ENCODE measurements around the gene DCAF4L1. TPM values are rescaled to one million over a fixed set of nuclear protein-coding genes. Genes with fewer than 3 reads are reported as not detected.

Gene DCAF4L1
- polyA plus RNA-seq, 2 of the 4 experiments (the other 2 are of a cell fraction), result 0.12 to 0.14 TPM

- WGBS (ENCODE audit: missing lambda C conversion rate), result 100% methylated on average over 4 of the region's 4 CpGs
- Histone ChIP-seq H3K9me3 (no peaks in the 10 kb centered on the region), H3K4me2 (no peak overlapping the region), H3K4me3 (no peak overlapping the region), H3K4me1 (no peaks in the 10 kb centered on the region), H3K27ac (no peak overlapping the region)
- no peak for FAIRE-seq
- no peak for DNase-seq (ENCODE audit: low read depth in 1 of 2, low spot score in 1 of 2)
- POLR2A ChIA-PET, result interaction anchor here (0.6 kb wide), 1 partner anchor 557 kb away, joined by 3 read pairs; no protein-coding TSS in a partner anchor
- TF ChIP-seq JUN (IDR thresholded peaks at IDR 0.05) (no peak), NPAS2 (CRISPR knock-in tag; IDR thresholded peaks at IDR 0.05; ENCODE audit: borderline replicate concordance) (no peak), USF2 (IDR thresholded peaks at IDR 0.05) (no peak), PBX3 (IDR thresholded peaks at IDR 0.05) (no peak), JUNB (IDR thresholded peaks at IDR 0.05) (no peak), FOSL2 (IDR thresholded peaks at IDR 0.05) (no peak), FOSL2 (CRISPR knock-in tag; IDR thresholded peaks at IDR 0.05) (no peak), TFCP2L1 (CRISPR knock-in tag; IDR thresholded peaks at IDR 0.05) (no peak), HMGXB4 (CRISPR knock-in tag; IDR thresholded peaks at IDR 0.05; ENCODE audit: borderline replicate concordance) (no peak), ZNF302 (CRISPR knock-in tag; IDR thresholded peaks at IDR 0.05) (no peak)
- TF ChIP-seq, protein P1, sequence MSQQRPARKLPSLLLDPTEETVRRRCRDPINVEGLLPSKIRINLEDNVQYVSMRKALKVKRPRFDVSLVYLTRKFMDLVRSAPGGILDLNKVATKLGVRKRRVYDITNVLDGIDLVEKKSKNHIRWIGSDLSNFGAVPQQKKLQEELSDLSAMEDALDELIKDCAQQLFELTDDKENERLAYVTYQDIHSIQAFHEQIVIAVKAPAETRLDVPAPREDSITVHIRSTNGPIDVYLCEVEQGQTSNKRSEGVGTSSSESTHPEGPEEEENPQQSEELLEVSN (IDR thresholded peaks at IDR 0.05; ENCODE audit: borderline replicate concordance, low read depth), result no peak
- TF ChIP-seq, protein P2, sequence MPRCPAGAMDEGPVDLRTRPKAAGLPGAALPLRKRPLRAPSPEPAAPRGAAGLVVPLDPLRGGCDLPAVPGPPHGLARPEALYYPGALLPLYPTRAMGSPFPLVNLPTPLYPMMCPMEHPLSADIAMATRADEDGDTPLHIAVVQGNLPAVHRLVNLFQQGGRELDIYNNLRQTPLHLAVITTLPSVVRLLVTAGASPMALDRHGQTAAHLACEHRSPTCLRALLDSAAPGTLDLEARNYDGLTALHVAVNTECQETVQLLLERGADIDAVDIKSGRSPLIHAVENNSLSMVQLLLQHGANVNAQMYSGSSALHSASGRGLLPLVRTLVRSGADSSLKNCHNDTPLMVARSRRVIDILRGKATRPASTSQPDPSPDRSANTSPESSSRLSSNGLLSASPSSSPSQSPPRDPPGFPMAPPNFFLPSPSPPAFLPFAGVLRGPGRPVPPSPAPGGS (IDR thresholded peaks at IDR 0.05), result no peak
- CTCF ChIA-PET, result interaction anchor here (0.7 to 1.2 kb wide), 3 partner anchors 193 to 683 kb away, joined by 3 to 5 read pairs (median 4); no protein-coding TSS in a partner anchor
- ATAC-seq, result no peak
These were observed 18.5 kb upstream of the DCAF4L1 start for GRCh38 chr4:41963105-41963504.

DNA sequence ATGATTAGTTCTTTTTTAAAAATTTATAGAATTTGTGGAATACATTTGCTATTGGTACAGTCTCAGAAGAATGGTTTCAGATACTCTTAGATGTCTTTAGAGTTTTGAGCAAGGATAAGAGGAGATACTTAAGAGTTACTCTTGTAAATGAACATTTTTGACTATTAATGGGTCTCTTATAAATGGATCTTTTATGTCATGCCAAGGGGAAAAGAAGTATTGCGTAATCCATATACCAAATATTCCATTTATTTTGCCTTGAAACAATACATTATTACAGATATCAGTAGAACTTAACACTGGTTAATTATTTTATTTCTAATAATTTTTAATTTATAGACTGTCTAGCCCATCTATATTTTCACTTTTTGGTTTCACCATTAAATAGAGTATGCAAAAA is 17.2 kb upstream of the DCAF4L1 start:
- WGBS (ENCODE audit: missing lambda C conversion rate), result 85% methylated on average over 1 of the region's 1 CpG
- Histone ChIP-seq H3K4me2 (no peak overlapping the region), H3K4me1 (no peaks in the 10 kb centered on the region), H3K27ac (no peak overlapping the region), H3K9me3 (no peaks in the 10 kb centered on the region), H3K4me3 (no peak overlapping the region)
- no peak for ATAC-seq
- TF ChIP-seq, protein P3, sequence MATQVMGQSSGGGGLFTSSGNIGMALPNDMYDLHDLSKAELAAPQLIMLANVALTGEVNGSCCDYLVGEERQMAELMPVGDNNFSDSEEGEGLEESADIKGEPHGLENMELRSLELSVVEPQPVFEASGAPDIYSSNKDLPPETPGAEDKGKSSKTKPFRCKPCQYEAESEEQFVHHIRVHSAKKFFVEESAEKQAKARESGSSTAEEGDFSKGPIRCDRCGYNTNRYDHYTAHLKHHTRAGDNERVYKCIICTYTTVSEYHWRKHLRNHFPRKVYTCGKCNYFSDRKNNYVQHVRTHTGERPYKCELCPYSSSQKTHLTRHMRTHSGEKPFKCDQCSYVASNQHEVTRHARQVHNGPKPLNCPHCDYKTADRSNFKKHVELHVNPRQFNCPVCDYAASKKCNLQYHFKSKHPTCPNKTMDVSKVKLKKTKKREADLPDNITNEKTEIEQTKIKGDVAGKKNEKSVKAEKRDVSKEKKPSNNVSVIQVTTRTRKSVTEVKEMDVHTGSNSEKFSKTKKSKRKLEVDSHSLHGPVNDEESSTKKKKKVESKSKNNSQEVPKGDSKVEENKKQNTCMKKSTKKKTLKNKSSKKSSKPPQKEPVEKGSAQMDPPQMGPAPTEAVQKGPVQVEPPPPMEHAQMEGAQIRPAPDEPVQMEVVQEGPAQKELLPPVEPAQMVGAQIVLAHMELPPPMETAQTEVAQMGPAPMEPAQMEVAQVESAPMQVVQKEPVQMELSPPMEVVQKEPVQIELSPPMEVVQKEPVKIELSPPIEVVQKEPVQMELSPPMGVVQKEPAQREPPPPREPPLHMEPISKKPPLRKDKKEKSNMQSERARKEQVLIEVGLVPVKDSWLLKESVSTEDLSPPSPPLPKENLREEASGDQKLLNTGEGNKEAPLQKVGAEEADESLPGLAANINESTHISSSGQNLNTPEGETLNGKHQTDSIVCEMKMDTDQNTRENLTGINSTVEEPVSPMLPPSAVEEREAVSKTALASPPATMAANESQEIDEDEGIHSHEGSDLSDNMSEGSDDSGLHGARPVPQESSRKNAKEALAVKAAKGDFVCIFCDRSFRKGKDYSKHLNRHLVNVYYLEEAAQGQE (IDR thresholded peaks at IDR 0.05), result no peak
- peak; percentile 38 to 71; a peak in 3 of 4 replicates for TF ChIP-seq CEBPB (IDR thresholded peaks at IDR 0.05)
- POLR2A ChIA-PET, result no interaction called here
- DNase-seq (ENCODE audit: low read depth in 1 of 2, low spot score in 1 of 2), result no peak
- CTCF ChIA-PET, result no interaction called here
- no peak for FAIRE-seq

All from A549 (cell line).